ENCODE measurements around the gene ITK.

ITK gene

GRCh38 chr5:157245886-157246285 is 65.2 kb downstream of the ITK start:
- no peak for DNase-seq (ENCODE audit: low read depth in 3 of 3)

- peak in 1 of 3 experiments; percentile 39 for DNase-seq (ENCODE audit: low read depth in 3 of 3)
Observed at GRCh38 chr5:157247267-157247666, 66.6 kb downstream of the ITK start.

GRCh38 chr5:157248821-157249470 is 68.3 kb downstream of the ITK start:
- no peak for DNase-seq (ENCODE audit: low read depth in 3 of 3)

- peak in 1 of 3 experiments; percentile 42 for DNase-seq (ENCODE audit: low read depth in 3 of 3)
Observed at GRCh38 chr5:157252711-157253465, 72.2 kb downstream of the ITK start.

GRCh38 chr5:157253547-157253946 is 72.9 kb downstream of the ITK start:
- DNase-seq (ENCODE audit: low read depth in 3 of 3), result no peak

GRCh38 chr5:157258450-157258849 is 77.8 kb downstream of the ITK start:
- DNase-seq (ENCODE audit: low read depth in 3 of 3), result no peak

- no peak for DNase-seq (ENCODE audit: low read depth in 3 of 3)
Observed at GRCh38 chr5:157259699-157260098, 79.1 kb downstream of the ITK start.

GRCh38 chr5:157263496-157264090 is 83.0 kb downstream of the ITK start:
- no peak for DNase-seq (ENCODE audit: low read depth in 3 of 3)

GRCh38 chr5:157265714-157266285 is 85.2 kb downstream of the ITK start, which contains the start of gene CYFIP2:
CYFIP2 (plus strand) TSS chr5:157266123; CDS start chr5:157285362, 19,239 bp downstream.
- peak; percentile 63 to 82 (median 72) for DNase-seq (ENCODE audit: low read depth in 3 of 3)

- peak in 2 of 3 experiments; percentile 37 to 55 for DNase-seq (ENCODE audit: low read depth in 3 of 3)
Observed at GRCh38 chr5:157266286-157267007, 85.8 kb downstream of the ITK start.

- DNase-seq (ENCODE audit: low read depth in 3 of 3), result no peak
Observed at GRCh38 chr5:157267025-157267424, 86.4 kb downstream of the ITK start.

GRCh38 chr5:157267761-157268480 is 87.3 kb downstream of the ITK start:
- no peak for DNase-seq (ENCODE audit: low read depth in 3 of 3)

GRCh38 chr5:157269165-157269671 is 88.6 kb downstream of the ITK start:
- DNase-seq (ENCODE audit: low read depth in 3 of 3), result no peak

- no peak for DNase-seq (ENCODE audit: low read depth in 3 of 3)
Observed at GRCh38 chr5:157269761-157270272, 89.2 kb downstream of the ITK start.

- DNase-seq (ENCODE audit: low read depth in 3 of 3), result no peak
Observed at GRCh38 chr5:157270771-157271170, 90.1 kb downstream of the ITK start.

- DNase-seq (ENCODE audit: low read depth in 3 of 3), result peak; percentile 59 to 83 (median 62)
Observed at GRCh38 chr5:157271740-157272271, 91.2 kb downstream of the ITK start.

- DNase-seq (ENCODE audit: low read depth in 3 of 3), result peak in 1 of 3 experiments; percentile 25
Observed at GRCh38 chr5:157273131-157273556, 92.5 kb downstream of the ITK start.

GRCh38 chr5:157275403-157275802 is 94.8 kb downstream of the ITK start:
- no peak for DNase-seq (ENCODE audit: low read depth in 3 of 3)

GRCh38 chr5:157278319-157279037 is 97.8 kb downstream of the ITK start:
- no peak for DNase-seq (ENCODE audit: low read depth in 3 of 3)

All from stimulated activated CD4-positive, alpha-beta T cell treated with anti-CD3 and anti-CD28 coated beads, TNF-alpha, amount 100 ng/mL, for 24 hours (primary cell).